ENCODE measurements around the gene AGAP2. TPM values are rescaled to one million over a fixed set of nuclear protein-coding genes. Genes with fewer than 3 reads are reported as not detected.

Gene AGAP2
- total and polyA plus RNA-seq, 2 of the 8 experiments (the other 6 are each of a cell fraction or from before 2014, with no cell fraction given): 1.5 TPM

GRCh38 chr12:57782243-57782607 is 43.7 kb upstream of the AGAP2 start:
- H4K20me1 ChIP-seq (replicated peaks in 1 of 2; ENCODE audit: control insufficient read depth in 1 of 2, insufficient read depth in 2 of 2, low read length in 2 of 2): peaks cover 0 to 2% of the 10 kb centered on the region in 2 experiments
- no peaks in the 10 kb centered on the region for H3K9me3 ChIP-seq (ENCODE audit: insufficient read depth in 2 of 2, low read depth in 1 of 2, low read length in 1 of 2)
- H4K5ac ChIP-seq (ENCODE audit: insufficient read length, low read depth, low read length): no peak overlapping the region
- WGBS, 2 experiments (ENCODE audit: extremely low coverage in 1 of 2, insufficient coverage in 1 of 2, insufficient read length in 1 of 2, insufficient replicate concordance in 2 of 2, low coverage in 1 of 2, low lambda C conversion rate in 2 of 2, missing lambda C conversion rate in 1 of 2): 36% methylated on average over 4 of the region's 4 CpGs; no CpG with 5 or more reads in 1 of the 2 experiments
- POLR2A ChIA-PET (ENCODE audit: partially characterized antibody): interaction anchor here (1.3 to 2.8 kb wide), 6 partner anchors 10 to 64 kb away, joined by 4 to 22 read pairs (median 8); partner anchors contain the start of genes CTDSP2, CYP27B1, EEF1AKMT3 and METTL1
- no peaks in the 10 kb centered on the region for H3K79me1 ChIP-seq (ENCODE audit: low read depth, low read length)
- no peak overlapping the region for H2BK15ac ChIP-seq (ENCODE audit: low read length)
- H3K4me1 ChIP-seq (replicated peaks in 1 of 4; ENCODE audit: control insufficient read depth in 3 of 4, insufficient read depth in 4 of 4, low read length in 3 of 4): no peaks in the 10 kb centered on the region
- H3K4me3 ChIP-seq (ENCODE audit: extremely low read depth in 1 of 4, insufficient read depth in 2 of 4, low read depth in 3 of 4, low read length in 4 of 4): peak overlapping the region in 1 of 4 experiments; percentile 99; a peak in 3 of 8 replicates
- DNase-seq (ENCODE audit: low read depth in 1 of 2, low spot score in 2 of 2) (no peak), FAIRE-seq (no peak)
- H3K79me2 ChIP-seq (ENCODE audit: control insufficient read depth in 1 of 2, insufficient read depth in 2 of 2, low read length in 2 of 2): peaks cover 0 to 16% of the 10 kb centered on the region in 2 experiments; a peak in 2 of 4 replicates
- H3K36me3 ChIP-seq (ENCODE audit: control insufficient read depth in 2 of 4, insufficient read depth in 4 of 4, low read length in 3 of 4): peaks cover 4 to 23% (median 13%) of the 10 kb centered on the region in 4 experiments; a peak in 7 of 8 replicates
- H3K9ac ChIP-seq (replicated peaks in 1 of 4; ENCODE audit: extremely low read depth in 1 of 4, low read depth in 3 of 4, low read length in 3 of 4): no peak overlapping the region
- H2AK5ac ChIP-seq (ENCODE audit: low read depth, low read length): no peak overlapping the region
- H3K23me2 ChIP-seq (ENCODE audit: low read depth, low read length): peaks cover 2% of the 10 kb centered on the region; the same call in 1 of the 2 replicates
- H2BK20ac ChIP-seq (ENCODE audit: low read length): no peak overlapping the region
- no peak overlapping the region; a peak in 1 of 4 replicates for H3K4me2 ChIP-seq (ENCODE audit: insufficient read depth in 1 of 2, low read depth in 2 of 2, low read length in 2 of 2)
- H3K4ac ChIP-seq (replicated peaks; ENCODE audit: insufficient read length, low read depth, low read length): no peak overlapping the region
- CTCF ChIA-PET (ENCODE audit: partially characterized antibody): interaction anchor here (0.9 to 4.7 kb wide), 13 partner anchors 11 to 202 kb away, joined by 3 to 28 read pairs (median 5); partner anchors contain the start of gene CYP27B1
- no peak overlapping the region for H3K23ac ChIP-seq (ENCODE audit: insufficient read length)
- H4K8ac ChIP-seq (ENCODE audit: extremely low read depth, insufficient read depth, low read length): no peak overlapping the region
- H4K91ac ChIP-seq (replicated peaks; ENCODE audit: insufficient read length, low read length): no peak overlapping the region
- H3K27me3 ChIP-seq (replicated peaks in 1 of 4; ENCODE audit: control insufficient read depth in 3 of 4, extremely low read depth in 1 of 4, insufficient read depth in 3 of 4, low read length in 3 of 4): no peaks in the 10 kb centered on the region
- H3K27ac ChIP-seq (ENCODE audit: low read depth, low read length): no peak overlapping the region
- H2BK5ac ChIP-seq (ENCODE audit: low read depth, low read length): no peak overlapping the region
- no peak overlapping the region for H2BK12ac ChIP-seq (ENCODE audit: low read depth, low read length)
- no peak overlapping the region for H3K56ac ChIP-seq (replicated peaks; ENCODE audit: insufficient read length, low read depth, low read length)
- no peak overlapping the region for H2AFZ ChIP-seq (ENCODE audit: low read length)
- no peak overlapping the region for H3K14ac ChIP-seq (ENCODE audit: insufficient read length)
- no peak overlapping the region for H3K18ac ChIP-seq (ENCODE audit: extremely low read depth, low read length)
- no peak overlapping the region for H2BK120ac ChIP-seq (replicated peaks; ENCODE audit: low read depth, low read length)
- no peak for TF ChIP-seq KDM1A (IDR thresholded peaks at IDR 0.05; ENCODE audit: borderline replicate concordance, low read length)
- TF ChIP-seq SP4 (IDR thresholded peaks at IDR 0.05; ENCODE audit: low read length): no peak
- TF ChIP-seq GABPA (IDR thresholded peaks at IDR 0.05; ENCODE audit: borderline replicate concordance, insufficient read depth, low read length): no peak
- no peak for TF ChIP-seq TBP (IDR thresholded peaks at IDR 0.05; ENCODE audit: low read depth, low read length)
- TF ChIP-seq BACH1 (IDR thresholded peaks at IDR 0.05; ENCODE audit: low read length): no peak
- TF ChIP-seq BCL11A (IDR thresholded peaks at IDR 0.05; ENCODE audit: low read depth in 2 of 2, low read length in 2 of 2): no peak
